K562 (cell line): ENCODE measurements around the gene RASSF1. TPM values are rescaled to one million over a fixed set of nuclear protein-coding genes. Genes with fewer than 3 reads are reported as not detected.

ENCODE experiments used
- ATAC-seq: fragments of 200-7000 bp; cut with Tn5 transposase; 3 replicates; pipeline ENCODE4 v1.9.1; 2020; ENCODE audit warnings: moderate library complexity
- BruUV-seq: library from RNA; stranded (reverse); fragments of 400-500 nt; replicated peaks from 2 replicates; lab custom pipeline; 2021; lab: Mats Ljungman, UMichigan
- CTCF ChIA-PET: fragments of 300-600 bp; formaldehyde crosslinking; extraction: SDS; loops from one replicate; lab custom pipeline; 2021; ENCODE audit warnings: low intra/inter-chr PET ratio; lab: Yijun Ruan, JAX
- POLR2A ChIA-PET: fragments of 300-600, 350-650 bp; sonication (Branson Sonifier 250); formaldehyde crosslinking; extraction: SDS; loops from one replicate; lab custom pipeline; 2021; ENCODE audit warnings: antibody characterized with exemption, inconsistent platforms; lab: Yijun Ruan, JAX
- DNase-seq, 4 experiments: peaks; one replicate each; pipeline versions ENCODE4 v3.0.0 to v3.0.0-alpha.2; 2011 to 2018; ENCODE audit warnings: low spot score in 3 of 4, mixed read lengths in 3 of 4; ENCODE audit errors: extremely low read depth in 1 of 4
- FAIRE-seq: peaks from 2 replicates; lab custom pipeline; 2011; peaks lifted over from hg19 to GRCh38; lab: Jason Lieb, UNC
- H2AFZ ChIP-seq: 2 replicates; pipeline ENCODE4 v1.6.0; 2011; ENCODE audit warnings: low read depth, low read length, control low read depth, inconsistent platforms
- H3K27ac ChIP-seq: fragments of 200-600 bp; 3 replicates; pipeline ENCODE4 v1.8.0; 2011; ENCODE audit warnings: low read depth, mild to moderate bottlenecking, control low read depth, inconsistent platforms, low read length, moderate library complexity, mixed read lengths; ENCODE audit errors: extremely low read depth
- H3K27me3 ChIP-seq, 2 experiments: fragments of 300-600 bp in 1 of 2; 2 replicates in 1 of 2; 3 replicates in 1 of 2; pipeline versions ENCODE4 v1.6.0 to v1.8.0; 2011; ENCODE audit warnings: inconsistent platforms in 2 of 2, low read length in 2 of 2, mild to moderate bottlenecking in 1 of 2, mixed read lengths in 1 of 2, moderate library complexity in 1 of 2; ENCODE audit not compliant: control insufficient read depth in 2 of 2, insufficient read depth in 2 of 2
- H3K36me3 ChIP-seq: fragments of 300-600 bp; 3 replicates; pipeline ENCODE4 v1.8.0; 2011; ENCODE audit warnings: mild to moderate bottlenecking, low read length, inconsistent platforms; ENCODE audit not compliant: control insufficient read depth, insufficient read depth
- H3K4me1 ChIP-seq, 2 experiments: fragments of 200-600 bp in 1 of 2; replicated peaks in 1 of 2; 2 replicates in 1 of 2; 3 replicates in 1 of 2; pipeline versions ENCODE4 v1.5.1 to v1.8.0; 2011; ENCODE audit warnings: inconsistent platforms in 2 of 2, low read length in 2 of 2, mild to moderate bottlenecking in 1 of 2, mixed read lengths in 1 of 2, moderate library complexity in 1 of 2; ENCODE audit not compliant: control insufficient read depth in 2 of 2, insufficient read depth in 2 of 2
- H3K4me2 ChIP-seq: 2 replicates; pipeline ENCODE4 v1.6.1; 2011; ENCODE audit warnings: low read length, control low read depth, inconsistent platforms, mixed read lengths; ENCODE audit not compliant: insufficient read depth
- H3K4me3 ChIP-seq: fragments of 200-600 bp; sonication (generic), shearing (Covaris generic); 2 replicates; pipeline ENCODE4 v1.5.1; 2016; ENCODE audit warnings: control low read depth, inconsistent platforms
- H3K79me2 ChIP-seq: fragments of 200-600 bp; 3 replicates; pipeline ENCODE4 v1.8.0; 2011; ENCODE audit warnings: low read length, inconsistent platforms; ENCODE audit not compliant: control insufficient read depth, insufficient read depth
- H3K9ac ChIP-seq, 2 experiments: 2 replicates each; pipeline versions ENCODE4 v1.6.0 to v1.6.1; 2011; ENCODE audit warnings: low read depth in 2 of 2, low read length in 2 of 2, control low read depth in 1 of 2, inconsistent platforms in 1 of 2, mild to moderate bottlenecking in 1 of 2, mixed read lengths in 1 of 2; ENCODE audit not compliant: insufficient read depth in 1 of 2
- H3K9me1 ChIP-seq: one replicate; pipeline ENCODE4 v1.6.0; 2011; ENCODE audit warnings: inconsistent platforms, mild to moderate bottlenecking, low read length, moderate library complexity; ENCODE audit not compliant: control insufficient read depth, insufficient read depth
- H3K9me3 ChIP-seq: replicated peaks from 2 replicates; pipeline ENCODE4 v1.5.1; 2011; ENCODE audit warnings: low read depth, low read length, inconsistent platforms; ENCODE audit not compliant: control insufficient read depth, insufficient read depth
- H4K20me1 ChIP-seq: replicated peaks from 2 replicates; pipeline ENCODE4 v1.6.1; 2011; ENCODE audit warnings: low read length, inconsistent platforms, mixed read lengths; ENCODE audit not compliant: control insufficient read depth, insufficient read depth
- BCOR ChIP-seq: fragments of 450-650 bp; IDR thresholded peaks from 2 replicates; pipeline ENCODE4 v1.6.1; 2016
- KDM1A ChIP-seq, 2 experiments: fragments of 450-650 bp; IDR thresholded peaks; 2 replicates each; pipeline ENCODE4 v1.6.1; 2016; ENCODE audit warnings: mild to moderate bottlenecking in 2 of 2
- RBM25 ChIP-seq: fragments of 200-400 bp; formaldehyde crosslinking; IDR thresholded peaks from 2 replicates; pipeline ENCODE4 v1.6.1; 2018; ENCODE audit warnings: low read length, low read depth, moderate library complexity; ENCODE audit not compliant: severe bottlenecking
- RCOR1 ChIP-seq, 2 experiments: IDR thresholded peaks; 2 replicates each; pipeline ENCODE4 v1.6.1; 2012; ENCODE audit warnings: low read depth in 2 of 2, low read length in 2 of 2, borderline replicate concordance in 1 of 2, improper control_type of control experiment in 1 of 2
- THAP7 ChIP-seq: fragments of 250-450 bp; sonication (Bioruptor Pico); IDR thresholded peaks from 2 replicates; pipeline ENCODE4 v1.5.0; 2021
- WGBS: fragments of 100-300 bp; shearing (Covaris generic); methylation state at CpG from one replicate; pipeline ENCODE4 v1.1.6; 2016; ENCODE audit warnings: low coverage, mixed read lengths; ENCODE audit not compliant: insufficient coverage; ENCODE audit errors: missing lambda C conversion rate; 5-methylcytosine and 5-hydroxymethylcytosine counted together
- in situ Hi-C: fragments of 300-500 bp; cut with MboI; formaldehyde crosslinking; loops from 4 replicates; pipeline ENCODE4 v1.15.0; 2018; ENCODE audit warnings: inconsistent platforms, mixed read lengths
- intact Hi-C: fragments of 100-400 bp; cut with micrococcal nuclease; formaldehyde crosslinking; loops from 2 replicates; pipeline ENCODE4 v1.14.2; 2022
- polyA plus RNA-seq, 8 experiments: library from polyadenylated mRNA; depleted of rRNA in 4 of 8; stranded (reverse) in 5 of 8; unstranded in 3 of 8; fragments of >200 nt; fragmentation: Nextera tagmentation in 2 of 8; fragmentation: Illumina TruSeq in 1 of 8; extraction: Ambion mirVana in 2 of 8; extraction: Trizol in 1 of 8; gene quantifications; 2 replicates each; pipeline versions ENCODE4 v1.2.1 to v1.2.3, GENCODE V29; 2011 to 2014; ENCODE audit warnings: inconsistent platforms in 1 of 8, missing spikeins in 1 of 8
- total RNA-seq, 7 experiments: library from RNA; depleted of rRNA in 6 of 7; stranded (reverse); fragments of >200 nt in 6 of 7; fragmentation: Illumina TruSeq in 2 of 7; extraction: Trizol in 2 of 7; gene quantifications; 2 replicates each; pipeline versions ENCODE4 v1.2.1 to v1.2.3, GENCODE V29; 2011 to 2021; ENCODE audit warnings: low replicate concordance in 1 of 7

Gene RASSF1
- total and polyA plus RNA-seq, 9 of the 15 experiments (the other 6 are each of a cell fraction or from before 2014, with no cell fraction given) = 3.6 to 57.1 (median 24.6) TPM

DNA sequence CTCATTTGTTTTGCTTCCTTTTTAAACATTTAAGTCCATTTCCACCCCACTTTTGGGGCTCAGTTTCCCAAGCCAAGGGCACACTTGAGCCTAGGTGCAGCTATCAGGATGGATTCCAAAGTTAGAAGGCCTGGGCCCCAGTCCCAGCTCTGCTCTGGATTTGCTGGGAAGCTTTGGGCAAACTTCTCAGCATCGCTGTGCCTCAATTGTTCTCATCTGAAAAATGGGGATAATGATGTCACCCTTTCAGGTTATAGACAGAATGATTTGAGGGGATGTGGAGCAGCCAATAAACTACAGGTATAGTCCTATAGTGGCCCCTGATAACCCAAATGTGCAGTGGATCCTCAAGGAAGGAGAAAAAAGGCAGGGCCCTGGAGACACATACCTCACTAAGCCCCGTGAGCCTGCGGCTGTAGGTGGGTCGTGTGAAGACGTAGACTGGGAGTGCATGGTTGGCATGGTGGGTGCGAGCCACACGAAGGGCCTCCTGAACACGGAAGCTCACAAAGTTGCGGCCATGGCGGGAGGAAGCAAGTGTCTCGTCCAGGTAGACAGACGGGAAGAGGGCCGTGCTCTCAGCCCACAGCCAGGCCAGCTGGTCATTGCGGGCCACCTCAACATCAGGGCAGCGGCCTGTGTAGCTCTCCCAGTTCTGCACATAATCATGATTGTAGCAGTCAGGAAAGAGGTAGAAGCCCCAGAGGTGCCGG is 21.3 kb downstream of the RASSF1 start:
- Histone ChIP-seq H2AFZ (no peak overlapping the region), H3K4me2 (no peak overlapping the region), H3K9ac (peak overlapping the region in 1 of 2 experiments; percentile 98; a peak in 2 of 4 replicates), H3K9me3 (no peaks in the 10 kb centered on the region)
- ATAC-seq = no peak
- peak; percentile 87 for TF ChIP-seq RBM25
- peak; percentile 84 for TF ChIP-seq BCOR
- no peak for TF ChIP-seq THAP7 (CRISPR knock-in tag)
- TF ChIP-seq RCOR1 (IDR thresholded peaks at IDR 0.05; ENCODE audit: borderline replicate concordance in 1 of 2, low read depth in 2 of 2, low read length in 2 of 2) = 0 out of 4 replicates have a peak, but pooled peaks of 1 of the 2 experiments have one; percentile 35
- TF ChIP-seq KDM1A (IDR thresholded peaks at IDR 0.05) = peak; percentile 35 to 57; a peak in 2 of 4 replicates
- TF ChIP-seq, all 486 proteins: peak for 4
- Histone ChIP-seq H3K9me1 (no peaks in the 10 kb centered on the region), H3K4me3 (no peak overlapping the region), H4K20me1 (no peaks in the 10 kb centered on the region), H3K79me2 (peaks cover 22% of the 10 kb centered on the region), H3K27me3 (no peaks in the 10 kb centered on the region), H3K36me3 (peaks cover 23% of the 10 kb centered on the region; the same call in 2 of the 3 replicates), H3K27ac (no peak overlapping the region; the same call in 2 of the 3 replicates), H3K4me1 (peaks cover 33 to 77% of the 10 kb centered on the region in 2 experiments)
- POLR2A ChIA-PET = interaction anchor here (0.6 to 1.2 kb wide), 7 partner anchors 9 to 474 kb away, joined by 3 to 5 read pairs (median 3); partner anchors contain the start of genes HYAL1, IFRD2 and TUSC2
- no peak for DNase-seq
- FAIRE-seq = no peak
- BruUV-seq = no TSS peak
- 91% methylated on average over 15 of the region's 16 CpGs for WGBS
- intact Hi-C loops = no loop called here
- in situ Hi-C loops = no loop called here
- CTCF ChIA-PET = no interaction called here
